ENCODE measurements around the gene SCAMP2. TPM values are rescaled to one million over a fixed set of nuclear protein-coding genes. Genes with fewer than 3 reads are reported as not detected.

SCAMP2 gene
- total RNA-seq, 1 experiment from 2014 or later, result 55.8 TPM

GRCh38 chr15:74847432-74847831 is 25.7 kb downstream of the SCAMP2 start:
- intact Hi-C loops (cut with micrococcal nuclease), result no loop called here
- no TSS peak for BruUV-seq (replicated peaks)
- no peaks in the 10 kb centered on the region for H3K27me3 ChIP-seq (ENCODE audit: insufficient read depth, low read length)
- no peaks in the 10 kb centered on the region for H3K9me2 ChIP-seq (ENCODE audit: insufficient read depth)
- H3K4me1 ChIP-seq (ENCODE audit: control insufficient read depth in 1 of 2, insufficient read depth in 2 of 2, low read length in 2 of 2), result peaks cover 6 to 12% of the 10 kb centered on the region in 2 experiments; a peak in 3 of 4 replicates
- no peak overlapping the region for H3K9ac ChIP-seq (ENCODE audit: low read length)
- H3K79me2 ChIP-seq (ENCODE audit: insufficient read depth, low read length), result no peaks in the 10 kb centered on the region
- ATAC-seq (no peak), DNase-seq (ENCODE audit: low read depth, low spot score) (no peak)
- H4K20me1 ChIP-seq (ENCODE audit: insufficient read depth), result no peaks in the 10 kb centered on the region
- peaks cover 25 to 27% of the 10 kb centered on the region in 2 experiments; a peak in 3 of 4 replicates for H3K36me3 ChIP-seq (ENCODE audit: control insufficient read depth in 1 of 2, insufficient read depth in 2 of 2, low read length in 2 of 2)
- TF ChIP-seq CEBPB (IDR thresholded peaks at IDR 0.05; ENCODE audit: low read depth) (no peak), REST (IDR thresholded peaks at IDR 0.05; ENCODE audit: low read depth) (no peak), ATF3 (IDR thresholded peaks at IDR 0.05) (no peak), JUND (IDR thresholded peaks at IDR 0.05) (no peak), POLR2AphosphoS5 (IDR thresholded peaks at IDR 0.05; ENCODE audit: low read depth, low read length) (no peak), RAD21 (IDR thresholded peaks at IDR 0.05; ENCODE audit: low read depth) (no peak), ZNF274 (IDR thresholded peaks at IDR 0.05; ENCODE audit: low read depth, low read length) (no peak), MAX (IDR thresholded peaks at IDR 0.05) (no peak), SRF (IDR thresholded peaks at IDR 0.05; ENCODE audit: low read depth) (no peak), ELF1 (IDR thresholded peaks at IDR 0.05; ENCODE audit: borderline replicate concordance, low read depth) (no peak), SIN3A (IDR thresholded peaks at IDR 0.05; ENCODE audit: low read depth) (no peak), YY1 (IDR thresholded peaks at IDR 0.05; ENCODE audit: extremely low read depth, insufficient replicate concordance, low read depth, low read length) (no peak), CTCF (IDR thresholded peaks at IDR 0.05 in 2 of 3, conservative IDR thresholded peaks at IDR 0.05 in 1 of 3; ENCODE audit: borderline replicate concordance in 1 of 3, insufficient read depth in 1 of 3, low read depth in 2 of 3, low read length in 2 of 3) (no peak), EGR1 (IDR thresholded peaks at IDR 0.05; ENCODE audit: low read depth) (no peak), POLR2A (IDR thresholded peaks at IDR 0.05; ENCODE audit: borderline replicate concordance, extremely low read depth, insufficient read depth, insufficient read length) (no peak)
- H2AFZ ChIP-seq (ENCODE audit: low read depth, low read length, poor library complexity, severe bottlenecking), result no peak overlapping the region
- no peaks in the 10 kb centered on the region for H3K9me3 ChIP-seq (ENCODE audit: control insufficient read depth in 1 of 2, insufficient read depth in 1 of 2, low read depth in 1 of 2, low read length in 2 of 2)
- no peak overlapping the region for H3K4me2 ChIP-seq (ENCODE audit: low read length)
- H3K27ac ChIP-seq (ENCODE audit: low read depth, low read length), result no peak overlapping the region
- POLR2A ChIA-PET, result interaction anchor here (0.5 kb wide), 1 partner anchor 462 kb away, joined by 4 read pairs; no protein-coding TSS in a partner anchor
- RAD21 ChIA-PET (ENCODE audit: low non-redundant PET in 1 of 2, low total read pairs in 2 of 2, uncharacterized antibody in 2 of 2, unreplicated experiment in 2 of 2), result no interaction called here
- H3K4me3 ChIP-seq (replicated peaks in 1 of 2; ENCODE audit: low read depth in 1 of 2, low read length in 2 of 2), result no peak overlapping the region
- CTCF ChIA-PET, result interaction anchor here (1.1 kb wide), 1 partner anchor 54 kb away, joined by 3 read pairs; no protein-coding TSS in a partner anchor

All from HCT116 (cell line).